HG03064 (cell line): ENCODE results near the gene BASP1.

Experiments used
- ATAC-seq: cut with Tn5 transposase; IDR thresholded peaks from one replicate; pipeline ENCODE4 v1.9.1; 2021; ENCODE audit warnings: low read depth; ENCODE audit not compliant: unreplicated experiment

Gene BASP1

DNA sequence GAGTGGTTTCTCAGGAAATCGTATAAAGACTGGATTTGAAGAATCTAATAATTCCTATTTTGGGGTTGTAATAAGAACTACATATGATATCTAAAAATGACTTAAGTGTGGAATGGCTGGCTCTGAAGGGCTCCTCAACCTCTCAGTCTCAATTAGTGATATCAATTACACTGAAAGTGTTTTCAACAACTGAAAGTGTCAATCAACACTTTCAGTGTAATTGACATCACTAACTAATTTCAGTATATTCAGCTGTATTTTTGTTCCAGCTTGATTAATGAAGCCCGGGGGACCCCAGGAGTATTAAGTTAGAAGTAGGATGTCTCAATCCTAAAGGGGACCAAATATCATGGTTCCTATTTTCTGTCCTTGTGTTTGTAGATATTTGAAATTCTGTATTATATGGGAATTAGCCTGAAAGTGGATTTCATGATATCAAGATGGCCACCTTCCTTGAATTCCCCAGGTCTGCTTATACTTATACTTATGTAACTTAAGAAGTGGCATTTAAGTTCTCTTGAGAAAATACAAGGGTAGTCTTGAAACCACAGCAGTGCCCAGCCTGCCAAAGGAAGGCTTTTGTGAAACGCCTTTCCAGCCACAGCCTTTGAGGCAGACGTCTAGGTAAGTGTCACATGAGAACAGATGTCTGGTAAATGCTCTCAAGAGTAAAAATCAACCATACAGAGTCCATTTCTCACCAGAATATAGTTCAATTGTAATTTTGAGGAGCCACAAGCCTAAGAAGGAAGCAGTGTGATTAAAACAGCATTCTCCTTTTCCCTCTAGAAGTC is 4.6 kb downstream of the BASP1 start:
- ATAC-seq = no peak

DNA sequence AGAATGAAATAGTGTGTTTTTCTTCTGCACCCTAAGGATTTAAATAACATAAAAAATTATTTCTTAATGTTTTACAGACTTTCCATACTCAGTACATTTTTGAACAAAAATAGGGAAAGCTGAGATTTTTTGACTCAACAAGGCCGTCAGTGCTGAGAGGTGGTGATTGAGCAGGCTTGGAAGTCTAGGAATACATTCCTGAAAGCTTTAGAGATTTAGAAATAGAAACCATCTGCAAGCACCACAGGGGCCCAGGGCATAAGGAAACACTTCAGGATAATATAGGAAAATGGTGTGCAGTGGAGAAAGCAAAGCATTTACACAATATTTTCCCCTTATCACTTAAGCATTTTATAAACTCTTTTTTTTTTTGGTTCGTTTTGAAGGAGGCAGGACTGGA is 5.2 kb downstream of the BASP1 start:
- ATAC-seq = no peak

DNA sequence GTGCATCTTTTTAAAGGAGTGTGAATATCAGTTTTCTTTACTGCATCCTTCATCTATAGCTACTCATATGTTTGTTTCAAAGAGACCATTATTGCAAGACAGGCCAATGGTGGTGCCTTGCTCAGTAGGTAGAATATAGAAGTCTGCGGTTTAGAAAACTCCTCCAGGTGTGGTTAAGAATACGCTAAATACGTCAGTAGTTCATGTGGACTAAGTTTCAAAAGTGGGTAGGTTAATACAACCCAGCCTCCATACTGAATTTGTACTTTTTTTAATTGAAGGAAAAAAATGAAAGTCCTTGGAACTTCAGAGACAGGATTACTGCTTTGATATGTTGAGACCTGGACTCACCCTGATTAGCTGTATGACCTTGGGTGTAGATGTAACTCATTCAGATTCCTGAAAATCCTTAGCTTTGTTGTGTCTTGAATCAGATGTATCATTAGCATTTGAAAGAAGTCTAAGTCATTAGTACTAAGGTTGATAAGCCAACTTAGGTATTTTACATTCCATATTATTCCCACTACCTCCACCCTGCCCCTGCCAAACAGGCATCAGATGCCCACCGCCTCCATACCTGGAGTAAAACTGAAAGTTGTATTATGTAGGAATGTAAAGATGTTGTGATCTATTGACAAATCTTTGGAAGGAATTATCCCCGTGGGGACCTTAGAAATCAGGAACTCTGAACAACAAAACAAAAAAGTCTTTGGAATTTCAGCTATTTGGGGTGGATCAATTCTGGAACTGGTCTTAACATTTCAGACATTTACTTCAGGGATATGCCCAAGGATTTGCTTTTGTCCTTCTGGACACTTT is 6.1 kb downstream of the BASP1 start:
- ATAC-seq = no peak

DNA sequence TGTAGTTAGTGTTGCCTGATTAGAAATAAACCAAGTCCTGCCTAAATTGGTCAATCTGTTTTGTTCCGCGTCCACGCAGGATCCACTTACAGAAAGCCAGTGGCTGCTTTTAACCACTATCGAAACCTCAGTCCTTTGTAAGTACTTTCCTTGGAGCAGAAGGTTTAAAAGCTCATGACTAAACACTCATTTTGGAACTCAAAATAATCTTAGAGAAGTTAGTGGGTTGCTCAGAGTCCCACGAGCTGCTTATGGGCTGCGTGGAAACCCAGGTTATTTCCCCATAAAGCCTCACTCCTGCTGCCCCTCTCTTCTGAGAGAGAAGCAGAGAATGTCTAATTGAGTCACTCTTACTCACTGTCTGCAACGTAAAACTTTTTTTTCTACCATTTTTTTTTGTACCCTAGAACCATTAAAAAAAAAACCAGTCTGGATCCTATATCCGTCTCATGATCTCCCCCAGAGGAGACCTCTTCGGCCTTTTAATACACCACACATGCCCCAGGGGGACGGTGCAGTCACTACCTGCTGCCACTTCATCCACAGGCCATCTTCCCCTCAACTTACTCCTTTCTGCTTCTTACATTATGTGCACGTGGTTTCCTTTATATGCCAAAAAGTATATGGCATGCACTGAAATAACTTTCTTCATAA is 7.6 kb downstream of the BASP1 start:
- ATAC-seq = peak; percentile 40

DNA sequence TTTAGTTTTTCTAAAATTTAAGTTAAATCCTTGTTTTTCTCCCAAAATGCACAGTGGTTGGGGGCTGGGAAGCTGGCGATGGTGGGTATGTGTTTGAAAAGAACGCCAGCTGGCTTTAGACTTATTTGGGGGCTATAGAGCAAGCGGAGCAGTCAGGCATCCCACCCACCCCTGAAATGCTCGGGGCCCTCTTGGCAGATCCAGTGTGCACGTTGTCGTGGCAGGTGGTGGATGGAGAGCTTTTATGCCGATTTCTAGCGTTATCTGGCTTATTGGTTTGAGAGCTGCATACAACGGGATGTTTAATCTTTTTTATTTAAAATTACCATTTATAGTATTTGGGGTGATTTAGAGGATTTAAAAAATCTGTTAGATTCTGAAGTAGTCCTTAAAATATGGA is 8.1 kb downstream of the BASP1 start:
- no peak for ATAC-seq

DNA sequence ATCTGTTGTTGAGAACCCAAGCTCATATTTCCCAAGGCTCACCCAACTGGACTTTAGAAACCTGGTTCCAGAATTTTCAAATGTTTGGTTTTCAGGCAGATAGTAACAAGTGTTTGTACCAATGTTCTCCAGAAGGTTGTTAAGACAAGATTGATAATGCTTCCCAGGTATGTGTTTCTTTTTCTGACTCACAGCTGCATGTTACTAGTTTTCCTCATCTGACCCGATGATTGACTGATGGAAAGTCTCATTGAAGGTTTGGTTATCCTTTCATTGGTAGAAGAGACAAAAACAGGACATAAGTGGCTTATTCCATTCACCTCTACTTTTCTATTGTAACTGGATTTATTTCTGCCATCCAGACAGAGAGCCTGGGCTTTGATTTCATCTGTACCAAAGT is 10.4 kb downstream of the BASP1 start:
- ATAC-seq = no peak

DNA sequence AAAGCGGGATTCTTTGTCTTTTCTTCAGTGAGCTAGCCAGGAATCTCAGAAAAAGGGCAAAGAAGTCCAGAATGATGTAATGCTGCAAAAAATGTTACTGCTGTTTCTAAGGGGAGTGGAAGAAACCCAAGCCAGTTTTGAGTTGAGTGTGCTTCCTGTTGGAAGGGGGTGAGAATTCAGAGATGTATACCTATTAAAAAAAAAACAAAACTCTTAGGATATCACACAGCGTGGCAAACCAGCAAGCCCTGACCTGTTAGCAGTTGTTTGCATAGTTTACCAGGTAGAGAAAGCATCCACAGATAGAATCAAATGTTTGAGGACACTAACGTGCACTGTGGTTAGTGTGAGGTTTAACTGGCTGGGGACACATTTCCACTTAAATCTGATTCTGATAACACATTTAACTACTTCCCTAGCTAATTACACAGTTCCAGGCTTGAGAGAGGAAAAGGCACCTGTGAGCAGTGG is 11.4 kb downstream of the BASP1 start:
- ATAC-seq = peak; percentile 70

DNA sequence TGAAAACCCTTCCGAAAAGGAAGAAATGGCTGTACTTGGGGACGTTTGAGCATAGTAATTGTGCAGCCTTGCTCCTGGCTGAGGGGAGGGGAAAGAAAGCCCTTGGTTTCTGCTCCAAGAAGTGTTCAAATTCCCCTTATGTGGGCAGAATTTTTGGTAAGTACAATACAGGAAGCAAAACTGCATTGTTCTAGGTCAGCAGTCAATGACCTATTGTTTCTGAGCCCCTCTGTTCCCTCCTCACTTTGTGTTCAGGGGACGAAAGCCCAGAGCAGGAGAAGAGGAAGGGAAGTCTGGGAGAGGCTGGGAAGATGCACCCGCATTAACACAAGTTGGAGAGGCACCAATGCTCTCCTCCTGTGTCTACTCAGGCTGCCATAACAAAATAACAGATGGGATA is 11.9 kb downstream of the BASP1 start:
- peak; percentile 29 for ATAC-seq

DNA sequence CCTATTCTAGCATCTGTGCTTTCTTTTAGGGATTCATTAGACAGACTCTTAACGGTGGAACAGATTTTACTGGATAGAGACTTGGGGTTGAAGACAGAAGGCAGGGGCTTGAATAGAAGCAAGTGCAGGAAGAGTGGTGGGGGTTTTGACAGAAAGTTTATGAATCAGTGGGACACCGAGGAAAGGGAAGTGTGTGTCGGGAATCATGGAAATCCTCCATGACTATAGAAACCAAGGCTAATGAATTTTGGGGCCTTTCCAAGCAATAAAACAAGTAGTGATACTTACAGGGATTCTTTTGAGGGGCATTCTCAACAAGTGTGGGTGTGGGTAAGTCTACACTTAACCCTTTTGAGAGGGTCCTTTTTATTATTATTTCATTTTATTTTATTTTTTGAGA is 12.8 kb downstream of the BASP1 start:
- ATAC-seq = no peak

DNA sequence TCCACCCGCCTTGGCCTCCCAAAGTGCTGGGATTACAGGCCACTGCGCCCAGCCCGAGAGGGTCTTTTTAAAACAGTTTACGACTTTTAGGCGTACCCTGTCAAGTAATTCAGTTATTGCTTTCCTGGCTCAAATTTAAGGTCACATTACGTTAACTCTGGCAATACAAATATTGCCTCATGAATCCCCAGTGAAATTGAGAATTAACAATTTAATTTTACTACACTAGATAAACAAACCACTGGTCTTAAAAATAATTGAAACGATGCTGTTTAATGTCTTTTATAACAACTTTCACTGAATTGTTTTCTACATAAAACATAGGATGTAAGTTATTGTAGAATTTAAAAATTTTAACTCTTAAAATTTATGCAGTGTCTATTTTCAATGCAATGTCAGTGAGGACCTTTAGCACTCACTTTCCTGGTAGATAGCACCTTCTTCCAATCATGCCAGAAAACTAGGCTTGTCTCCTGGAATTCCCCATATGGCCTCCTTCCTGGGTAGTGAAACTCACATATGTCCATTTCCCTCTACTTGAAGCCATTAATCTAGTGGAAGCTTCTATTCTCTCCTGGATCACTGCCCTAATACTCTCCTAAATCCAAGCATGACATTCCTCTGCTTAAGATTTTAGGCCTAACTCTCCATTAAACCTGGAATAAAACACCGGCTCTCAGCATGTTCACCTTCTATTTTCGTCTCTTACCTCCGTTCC is 13.5 kb downstream of the BASP1 start:
- ATAC-seq = no peak

DNA sequence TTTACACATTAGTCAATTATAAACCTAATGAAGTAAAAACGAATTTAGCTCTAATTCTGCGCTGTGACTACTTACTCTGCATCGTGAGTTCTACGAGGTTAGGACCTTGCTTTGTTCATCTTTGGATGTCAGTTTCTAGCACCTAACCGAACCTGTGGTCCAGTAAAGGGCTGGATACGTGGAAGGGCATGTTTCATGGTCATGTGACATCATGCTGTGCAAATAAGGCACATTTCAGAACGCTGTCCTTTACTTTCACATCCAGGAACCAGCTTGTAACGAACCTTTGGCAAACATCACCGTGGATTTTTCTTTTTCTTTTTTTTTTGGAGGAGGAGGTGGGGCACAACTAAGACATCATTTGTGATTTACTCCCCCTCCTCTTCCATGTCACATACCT is 15.0 kb downstream of the BASP1 start:
- ATAC-seq = no peak

DNA sequence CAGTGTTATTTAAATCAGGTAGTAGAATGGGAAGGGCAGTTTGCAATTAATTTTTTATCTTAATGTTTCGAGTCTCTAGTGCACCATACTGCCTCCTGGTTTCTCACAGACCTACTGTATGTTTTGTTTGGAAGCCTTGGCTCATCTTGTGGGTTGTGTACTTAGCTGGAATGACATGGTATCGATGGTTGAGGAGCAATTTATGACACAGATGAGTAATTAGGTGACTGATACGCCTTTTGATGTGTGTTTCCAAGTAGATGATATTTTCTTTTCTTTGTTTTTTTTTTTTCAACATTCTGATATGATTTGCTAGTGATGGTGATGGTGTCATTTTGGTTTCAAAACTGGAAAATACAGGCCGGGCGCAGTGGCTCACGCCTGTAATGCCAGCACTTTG is 16.1 kb downstream of the BASP1 start:
- ATAC-seq = no peak

DNA sequence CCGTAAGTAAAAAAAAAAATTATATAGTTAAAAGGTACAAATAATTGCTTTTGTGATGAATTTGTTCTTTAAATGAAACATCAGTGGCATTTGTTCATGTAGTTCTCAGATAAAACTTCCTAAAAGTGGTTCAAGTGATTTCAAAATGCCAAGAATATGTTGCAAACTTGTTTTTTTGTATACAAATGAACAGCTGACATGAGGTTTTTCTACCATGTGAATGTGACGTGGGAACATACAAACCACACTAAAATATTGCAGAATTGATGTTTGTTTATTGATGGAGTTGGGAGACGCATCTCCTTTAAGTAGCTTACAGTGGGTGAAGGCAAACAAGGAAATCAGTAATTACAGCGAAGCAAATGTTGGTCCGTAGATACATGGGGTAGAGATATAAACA is 16.9 kb downstream of the BASP1 start:
- ATAC-seq = no peak

DNA sequence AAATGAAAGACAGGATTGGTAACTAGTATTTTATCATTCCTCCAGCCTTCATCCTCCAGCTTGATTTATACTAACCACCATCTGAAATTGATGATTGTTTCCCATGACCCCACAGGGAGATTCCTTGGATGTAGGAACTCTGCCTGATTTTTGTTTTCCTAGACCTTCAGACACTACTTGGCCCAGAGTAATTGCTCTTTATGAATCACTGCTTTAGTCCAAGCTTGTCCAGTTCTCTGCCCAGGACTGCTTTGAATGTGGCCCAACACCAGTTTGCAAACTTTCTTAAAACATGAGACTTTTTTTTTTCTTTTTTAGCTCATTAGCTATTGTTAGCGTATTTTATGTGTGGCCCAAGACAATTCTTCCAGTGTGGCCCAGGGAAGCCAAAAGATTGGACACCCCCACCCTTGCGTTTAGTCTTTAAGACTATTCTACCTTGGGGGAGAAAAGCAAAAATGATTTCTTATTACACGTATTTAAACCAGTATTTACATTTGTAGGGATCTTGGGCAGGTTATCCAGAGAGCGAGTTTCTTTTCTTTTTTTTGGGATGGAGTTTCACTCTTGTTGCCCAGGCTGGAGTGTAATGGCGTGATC is 18.4 kb downstream of the BASP1 start:
- no peak for ATAC-seq

DNA sequence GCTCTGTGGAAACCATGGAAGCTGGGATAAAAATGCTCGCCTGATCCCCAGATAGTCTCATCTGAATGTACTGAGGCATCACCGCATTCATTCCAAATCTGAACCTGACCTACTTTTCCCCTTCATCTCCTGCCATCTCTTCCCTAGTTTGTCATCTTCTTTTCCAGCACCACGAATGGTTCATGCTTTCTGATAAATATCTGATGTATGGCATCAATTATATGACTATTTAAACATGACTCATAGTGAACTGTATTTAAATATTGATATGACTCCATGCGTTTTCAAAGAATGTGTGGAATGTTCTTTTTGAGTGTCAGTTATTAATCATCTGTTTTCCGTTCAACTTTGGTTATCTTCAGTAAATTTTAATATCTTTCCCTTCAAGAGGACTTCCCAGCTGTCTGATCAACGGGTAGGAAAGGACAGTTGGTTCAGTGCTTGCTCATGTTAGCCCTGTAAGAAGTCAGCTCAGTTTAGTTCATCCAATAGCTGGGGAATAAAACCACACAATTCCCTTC is 21.1 kb downstream of the BASP1 start:
- ATAC-seq = no peak

DNA sequence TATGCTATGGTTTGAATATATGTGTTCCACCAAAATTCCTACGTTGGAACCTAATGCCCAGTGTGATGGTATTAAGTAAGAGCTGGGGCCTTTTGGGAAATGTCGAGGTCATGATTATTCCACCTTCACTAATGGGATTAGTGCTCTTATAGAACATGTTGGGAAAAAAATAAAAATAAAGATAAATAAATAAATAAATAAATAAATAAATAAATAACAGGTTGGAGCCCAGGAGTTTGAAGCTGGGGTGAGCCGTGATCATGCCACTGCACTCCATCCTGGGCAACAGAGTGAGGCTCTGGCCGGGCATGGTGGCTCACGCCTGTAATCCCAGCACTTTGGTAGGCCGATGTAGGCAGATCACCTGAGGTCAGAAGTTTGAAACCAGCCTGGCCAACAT is 22.5 kb downstream of the BASP1 start:
- no peak for ATAC-seq

DNA sequence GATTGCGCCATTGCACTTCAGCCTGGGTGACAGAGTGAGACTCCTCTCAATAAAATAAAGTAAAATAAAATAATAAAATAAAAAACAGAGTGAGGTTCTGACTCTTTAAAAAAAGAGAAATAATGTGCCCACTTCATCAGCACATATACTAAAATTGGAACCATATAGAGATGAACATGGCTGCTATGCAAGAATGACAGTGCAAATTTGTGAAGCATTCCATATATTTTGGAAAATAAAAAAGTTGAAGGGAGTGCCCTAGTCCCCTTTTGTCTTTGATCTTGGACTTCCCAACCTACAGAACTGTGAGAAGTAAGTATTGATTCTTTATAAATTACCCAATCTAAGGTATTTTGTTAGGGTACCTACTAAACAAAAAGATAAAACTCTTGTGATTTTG is 23.1 kb downstream of the BASP1 start:
- no peak for ATAC-seq

DNA sequence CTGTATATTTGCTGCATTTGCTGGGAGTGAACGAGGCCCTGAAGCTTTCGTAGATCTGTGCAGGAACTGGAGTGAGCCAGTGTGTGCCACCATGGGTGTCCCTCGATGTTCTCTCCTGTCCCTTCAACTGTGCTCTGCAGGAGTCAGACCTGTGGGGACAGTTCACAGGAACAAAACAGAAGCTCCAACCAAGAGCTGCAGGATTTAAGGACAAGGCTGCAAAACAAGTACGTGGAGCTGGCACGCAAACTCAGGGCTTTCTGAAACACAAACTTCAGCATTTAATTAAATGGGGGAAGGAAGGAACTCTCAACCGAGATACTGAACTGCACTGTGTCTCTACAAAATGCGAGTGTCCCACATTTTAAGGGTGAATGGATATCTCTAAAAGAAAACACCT is 24.2 kb downstream of the BASP1 start:
- ATAC-seq = no peak

DNA sequence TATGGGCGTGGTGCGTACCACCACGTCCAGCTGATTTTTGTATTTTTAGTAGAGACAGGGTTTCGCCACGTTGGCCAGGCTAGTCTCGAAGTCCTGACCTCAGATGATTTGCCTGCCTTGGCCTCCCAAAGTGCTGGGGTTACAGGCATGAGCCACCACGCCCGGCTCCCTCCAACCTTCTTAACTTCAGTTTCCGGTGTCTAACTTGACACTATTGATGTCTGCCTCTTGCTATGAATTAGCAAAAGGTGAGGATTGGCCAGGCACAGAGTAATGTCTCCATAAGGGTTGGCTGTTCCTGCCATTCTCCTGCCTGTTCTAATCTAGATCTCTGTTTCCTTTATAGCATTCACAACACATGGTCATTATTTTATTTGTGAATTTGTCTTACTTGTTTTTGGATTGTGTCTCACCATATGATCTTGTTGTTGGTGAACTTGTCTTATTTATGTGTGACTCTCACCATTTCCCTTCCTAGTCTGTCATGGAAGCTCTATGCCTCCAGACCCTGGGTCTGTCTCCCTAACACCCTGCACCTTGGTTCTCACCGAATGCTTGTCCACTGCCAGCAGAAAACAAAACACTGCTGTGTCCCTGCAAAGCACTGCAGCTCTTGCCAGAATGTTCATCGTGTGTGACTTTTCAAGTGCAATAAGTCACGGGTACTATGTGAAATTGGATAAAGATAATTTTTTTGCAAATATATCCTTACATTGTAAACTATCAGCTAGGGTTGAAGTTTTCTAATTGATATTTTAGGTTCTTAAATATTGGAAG is 26.0 kb downstream of the BASP1 start:
- no peak for ATAC-seq
